Stomach (tissue), 4 donors: ENCODE results near the gene MSANTD4.

Source experiments
- POLR2A ChIP-seq, 4 donors: fragments of 450-650 bp; IDR thresholded peaks; one replicate each; pipeline ENCODE4 v1.6.1; 2016; ENCODE audit warnings: antibody characterized with exemption in 4 of 4, control low read depth in 2 of 4, mild to moderate bottlenecking in 1 of 4, moderate library complexity in 1 of 4
- POLR2AphosphoS5 ChIP-seq, 3 donors: sonication (generic); formaldehyde crosslinking; IDR thresholded peaks; one replicate each; pipeline ENCODE4 v1.6.1; 2016; ENCODE audit warnings: antibody characterized with exemption in 3 of 3
- TF ChIP-seq, protein P1 (sequence below), 7 experiments: fragments of 450-650 bp in 4 of 7; fragments of 200-600 bp in 3 of 7; sonication (generic) in 3 of 7; IDR thresholded peaks; one replicate each; pipeline ENCODE4 v1.5.1; 2016 to 2019; ENCODE audit warnings: antibody characterized with exemption in 7 of 7, control low read depth in 2 of 7, mild to moderate bottlenecking in 1 of 7

DNA sequence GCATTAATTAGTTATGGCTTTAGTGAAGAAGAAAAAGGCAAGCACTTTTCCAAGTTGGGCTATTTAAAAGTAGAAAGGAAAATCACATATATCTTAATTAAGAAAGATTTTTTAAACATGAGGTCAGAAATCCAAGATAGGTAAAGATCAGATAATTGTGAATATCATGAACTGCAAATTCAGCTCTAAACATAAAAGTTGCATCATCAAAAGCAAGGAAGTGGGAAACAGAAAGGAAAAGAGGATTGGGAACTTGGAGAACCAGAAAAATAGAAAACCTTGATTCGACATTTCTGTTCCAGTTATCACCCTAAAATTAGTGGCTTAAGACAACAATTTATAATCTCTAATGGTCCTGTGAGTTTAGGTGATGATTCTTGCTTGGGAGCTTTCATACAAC is 37.6 kb upstream of the MSANTD4 start:
- TF ChIP-seq, protein P1, sequence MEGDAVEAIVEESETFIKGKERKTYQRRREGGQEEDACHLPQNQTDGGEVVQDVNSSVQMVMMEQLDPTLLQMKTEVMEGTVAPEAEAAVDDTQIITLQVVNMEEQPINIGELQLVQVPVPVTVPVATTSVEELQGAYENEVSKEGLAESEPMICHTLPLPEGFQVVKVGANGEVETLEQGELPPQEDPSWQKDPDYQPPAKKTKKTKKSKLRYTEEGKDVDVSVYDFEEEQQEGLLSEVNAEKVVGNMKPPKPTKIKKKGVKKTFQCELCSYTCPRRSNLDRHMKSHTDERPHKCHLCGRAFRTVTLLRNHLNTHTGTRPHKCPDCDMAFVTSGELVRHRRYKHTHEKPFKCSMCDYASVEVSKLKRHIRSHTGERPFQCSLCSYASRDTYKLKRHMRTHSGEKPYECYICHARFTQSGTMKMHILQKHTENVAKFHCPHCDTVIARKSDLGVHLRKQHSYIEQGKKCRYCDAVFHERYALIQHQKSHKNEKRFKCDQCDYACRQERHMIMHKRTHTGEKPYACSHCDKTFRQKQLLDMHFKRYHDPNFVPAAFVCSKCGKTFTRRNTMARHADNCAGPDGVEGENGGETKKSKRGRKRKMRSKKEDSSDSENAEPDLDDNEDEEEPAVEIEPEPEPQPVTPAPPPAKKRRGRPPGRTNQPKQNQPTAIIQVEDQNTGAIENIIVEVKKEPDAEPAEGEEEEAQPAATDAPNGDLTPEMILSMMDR (IDR thresholded peaks at IDR 0.05): no peak
- no peak for TF ChIP-seq POLR2AphosphoS5 (IDR thresholded peaks at IDR 0.05)
- no peak for TF ChIP-seq POLR2A (IDR thresholded peaks at IDR 0.05)
